Small intestine (tissue), 7 donors: Measurements from ENCODE around the gene TIMM50. TPM values are rescaled to one million over a fixed set of nuclear protein-coding genes. Genes with fewer than 3 reads are reported as not detected.
"Not testable (repeated sequence)": the region's sequence is repeated elsewhere in the genome, so short reads cannot be mapped to it uniquely, and the experiment has no call there.

Experiments used
- DNase-seq, 2 donors: peaks; one replicate each; pipeline versions ENCODE4 v3.0.0 to v3.0.0-alpha.2; 2013
- FAIRE-seq: peaks from 2 replicates; lab custom pipeline; 2012; peaks lifted over from hg19 to GRCh38; lab: Jason Lieb, UNC
- H3K27ac ChIP-seq, 3 donors: one replicate each; pipeline ENCODE4 v1.5.1; 2013; ENCODE audit warnings: low read length in 2 of 3, mild to moderate bottlenecking in 2 of 3, control low read depth in 1 of 3, inconsistent platforms in 1 of 3, low read depth in 1 of 3, moderate library complexity in 1 of 3
- H3K27me3 ChIP-seq, 3 donors: one replicate each; pipeline ENCODE4 v1.6.1; 2013; ENCODE audit warnings: low read length in 3 of 3, inconsistent platforms in 1 of 3; ENCODE audit not compliant: control insufficient read depth in 3 of 3, insufficient read depth in 3 of 3
- H3K36me3 ChIP-seq, 3 donors: one replicate each; pipeline ENCODE4 v1.6.1; 2013; ENCODE audit warnings: low read length in 3 of 3, inconsistent platforms in 1 of 3, low read depth in 1 of 3, mild to moderate bottlenecking in 1 of 3, moderate library complexity in 1 of 3; ENCODE audit not compliant: control insufficient read depth in 3 of 3, insufficient read depth in 2 of 3
- H3K4me1 ChIP-seq, 3 donors: one replicate each; pipeline ENCODE4 v1.6.1; 2013; ENCODE audit warnings: low read length in 2 of 3, inconsistent platforms in 1 of 3, low read depth in 1 of 3, mild to moderate bottlenecking in 1 of 3, moderate library complexity in 1 of 3; ENCODE audit not compliant: control insufficient read depth in 3 of 3, insufficient read depth in 2 of 3
- H3K4me3 ChIP-seq, 3 donors: one replicate each; pipeline ENCODE4 v1.5.1; 2013; ENCODE audit warnings: low read length in 3 of 3, control low read depth in 1 of 3, inconsistent platforms in 1 of 3, low read depth in 1 of 3, mild to moderate bottlenecking in 1 of 3, moderate library complexity in 1 of 3
- H3K9me3 ChIP-seq, 2 donors: one replicate each; pipeline ENCODE4 v1.6.1; 2013; ENCODE audit warnings: low read depth in 1 of 2, low read length in 1 of 2; ENCODE audit not compliant: control insufficient read depth in 2 of 2, insufficient read depth in 1 of 2
- WGBS, 3 donors: extraction: QIAGEN DNeasy Blood & Tissue Kit; methylation state at CpG; one replicate each; pipeline ENCODE4 v1.1.7; 2013; 5-methylcytosine and 5-hydroxymethylcytosine counted together
- polyA plus RNA-seq, 4 donors: library from polyadenylated mRNA; stranded (reverse) in 3 of 4; unstranded in 1 of 4; fragments of 200-250 nt in 3 of 4; fragments of 120-200 nt in 1 of 4; gene quantifications; one replicate each; pipeline versions ENCODE4 v1.2.1 to v1.2.3, GENCODE V29; 2013
- donor health status: healthy with polysubstance abuse.
- donor health status: control.
- donor health status: control.
- donor health status: Bipolar disorder and iron deficiency.
- donor health status: healthy.

TIMM50 gene
- polyA plus RNA-seq, 4 donors: 33.8 to 62.2 (median 48.4) TPM

GRCh38 chr19:39472746-39473442 lies 7.7 kb upstream of the TIMM50 start:
- H3K27ac ChIP-seq: no peak overlapping the region
- WGBS, 3 donors: 91% methylated on average over 31 to 32 of the region's 32 CpGs
- no peak for FAIRE-seq
- H3K27me3 ChIP-seq: no peaks in the 10 kb centered on the region
- DNase-seq: no peak
- H3K36me3 ChIP-seq: peaks cover 25 to 86% (median 48%) of the 10 kb centered on the region in 3 donors
- H3K9me3 ChIP-seq: no peaks in the 10 kb centered on the region
- H3K4me1 ChIP-seq: no peaks in the 10 kb centered on the region
- H3K4me3 ChIP-seq: no peak overlapping the region

GRCh38 chr19:39473443-39473960 lies 7.1 kb upstream of the TIMM50 start:
- Histone ChIP-seq H3K36me3 (peaks cover 25 to 80% (median 42%) of the 10 kb centered on the region in 3 donors), H3K4me3 (no peak overlapping the region), H3K4me1 (no peaks in the 10 kb centered on the region), H3K9me3 (no peaks in the 10 kb centered on the region), H3K27ac (no peak overlapping the region), H3K27me3 (no peaks in the 10 kb centered on the region)
- WGBS, 3 donors: 87 to 88% (median 87%) methylated on average over 11 of the region's 11 CpGs
- DNase-seq (no peak), FAIRE-seq (no peak)

GRCh38 chr19:39474139-39474620 lies 6.5 kb upstream of the TIMM50 start:
- FAIRE-seq (no peak), DNase-seq (peak; percentile 19 to 65)
- peaks cover 25 to 73% (median 39%) of the 10 kb centered on the region in 3 donors for H3K36me3 ChIP-seq
- H3K4me3 ChIP-seq: no peak overlapping the region
- no peaks in the 10 kb centered on the region for H3K4me1 ChIP-seq
- H3K27ac ChIP-seq: no peak overlapping the region
- WGBS, 3 donors: 52 to 59% (median 54%) methylated on average over 9 of the region's 9 CpGs
- H3K27me3 ChIP-seq: no peaks in the 10 kb centered on the region
- H3K9me3 ChIP-seq: no peaks in the 10 kb centered on the region

- H3K27ac ChIP-seq: no peak overlapping the region
- no peaks in the 10 kb centered on the region for H3K27me3 ChIP-seq
- no peak for FAIRE-seq
- H3K36me3 ChIP-seq: peaks cover 19 to 58% (median 29%) of the 10 kb centered on the region in 3 donors
- no peak for DNase-seq
- H3K4me3 ChIP-seq: no peak overlapping the region
- WGBS, 3 donors: 94 to 100% (median 100%) methylated on average over 1 to 2 of the region's 2 CpGs
- H3K4me1 ChIP-seq: peaks cover 0 to 5% (median 0%) of the 10 kb centered on the region in 3 donors
- H3K9me3 ChIP-seq: no peaks in the 10 kb centered on the region
These were observed 4.9 kb upstream of the TIMM50 start for GRCh38 chr19:39475748-39476147.

- not testable (repeated sequence) for H3K9me3 ChIP-seq, H3K4me3 ChIP-seq, H3K27me3 ChIP-seq, FAIRE-seq
- Histone ChIP-seq H3K27ac (peak overlapping the region in 1 of 3 donors; percentile 75), H3K4me1 (peaks cover 2 to 10% (median 5%) of the 10 kb centered on the region in 3 donors), H3K36me3 (peaks cover 7 to 32% (median 8%) of the 10 kb centered on the region in 3 donors)
- peak in 1 of 2 donors; percentile 28 for DNase-seq
- WGBS, 3 donors: 75 to 84% (median 81%) methylated on average over 11 of the region's 11 CpGs
These were observed 1.3 kb upstream of the TIMM50 start for GRCh38 chr19:39479319-39479801.

- Histone ChIP-seq H3K27me3 (no peaks in the 10 kb centered on the region), H3K27ac (peak overlapping the region; percentile 69 to 86 (median 75)), H3K36me3 (peaks cover 4 to 27% (median 11%) of the 10 kb centered on the region in 3 donors), H3K4me3 (peak overlapping the region in 2 of 3 donors; percentile 96 to 98), H3K9me3 (no peaks in the 10 kb centered on the region), H3K4me1 (peaks cover 2 to 10% (median 5%) of the 10 kb centered on the region in 3 donors)
- no peak for FAIRE-seq
- 40 to 49% (median 45%) methylated on average over 10 of the region's 10 CpGs for WGBS, 3 donors
- DNase-seq: no peak
These were observed 722 bp upstream of the TIMM50 start for GRCh38 chr19:39479916-39480315.

- no peak for DNase-seq
- no peak for FAIRE-seq
- Histone ChIP-seq H3K9me3 (no peaks in the 10 kb centered on the region), H3K36me3 (peaks cover 1 to 25% (median 14%) of the 10 kb centered on the region in 3 donors), H3K4me1 (peaks cover 2 to 10% (median 5%) of the 10 kb centered on the region in 3 donors), H3K27ac (peak overlapping the region in 2 of 3 donors; percentile 75 to 86), H3K27me3 (no peaks in the 10 kb centered on the region), H3K4me3 (peak overlapping the region; percentile 96 to 98 (median 96))
- WGBS, 3 donors: 0 to 2% (median 0%) methylated on average over 12 of the region's 12 CpGs
These were observed 549 bp downstream of the TIMM50 start for GRCh38 chr19:39481229-39481545.

- 66 to 71% (median 70%) methylated on average over 11 of the region's 11 CpGs for WGBS, 3 donors
- Histone ChIP-seq H3K36me3 (peaks cover 6 to 26% (median 11%) of the 10 kb centered on the region in 3 donors), H3K27me3 (no peaks in the 10 kb centered on the region), H3K4me3 (peak overlapping the region; percentile 96 to 98 (median 96)), H3K4me1 (peaks cover 2 to 10% (median 5%) of the 10 kb centered on the region in 3 donors), H3K27ac (no peak overlapping the region), H3K9me3 (no peaks in the 10 kb centered on the region)
- no peak for DNase-seq
- FAIRE-seq: no peak
These were observed 1.0 kb downstream of the TIMM50 start for GRCh38 chr19:39481676-39482075.
